Aorta (tissue), 5 donors: ENCODE data around the gene TP53RK. TPM values are rescaled to one million over a fixed set of nuclear protein-coding genes. Genes with fewer than 3 reads are reported as not detected.

Experiments
- ATAC-seq: fragments of 200-7000 bp; cut with Tn5 transposase; one replicate; pipeline ENCODE4 v1.9.1; 2022; ENCODE audit warnings: moderate library complexity; ENCODE audit not compliant: low FRiP score
- DNase-seq, 2 donors: peaks; one replicate each; pipeline ENCODE4 v3.0.0-alpha.2; 2020
- H3K27ac ChIP-seq, 2 donors: one replicate each; pipeline ENCODE4 v1.5.1; 2013; ENCODE audit warnings: low read length in 2 of 2, mild to moderate bottlenecking in 2 of 2, moderate library complexity in 2 of 2, control low read depth in 1 of 2, inconsistent platforms in 1 of 2, low read depth in 1 of 2
- H3K27me3 ChIP-seq, 2 donors: one replicate each; pipeline ENCODE4 v1.6.1; 2013; ENCODE audit warnings: control low read depth in 1 of 2, low read length in 1 of 2, mild to moderate bottlenecking in 1 of 2, moderate library complexity in 1 of 2; ENCODE audit not compliant: insufficient read depth in 2 of 2, control insufficient read depth in 1 of 2
- H3K36me3 ChIP-seq, 2 donors: one replicate each; pipeline ENCODE4 v1.6.1; 2013; ENCODE audit warnings: control low read depth in 1 of 2, low read length in 1 of 2, mild to moderate bottlenecking in 1 of 2; ENCODE audit not compliant: insufficient read depth in 2 of 2, control insufficient read depth in 1 of 2
- H3K4me1 ChIP-seq, 2 donors: one replicate each; pipeline ENCODE4 v1.6.1; 2013; ENCODE audit warnings: low read length in 2 of 2, control low read depth in 1 of 2, mild to moderate bottlenecking in 1 of 2, moderate library complexity in 1 of 2; ENCODE audit not compliant: insufficient read depth in 2 of 2, control insufficient read depth in 1 of 2
- H3K4me3 ChIP-seq, 2 donors: one replicate each; pipeline ENCODE4 v1.5.1; 2013; ENCODE audit warnings: low read length in 2 of 2, control low read depth in 1 of 2, mild to moderate bottlenecking in 1 of 2
- H3K9me3 ChIP-seq: one replicate; pipeline ENCODE4 v1.6.1; 2013; ENCODE audit warnings: mild to moderate bottlenecking, low read length; ENCODE audit not compliant: control insufficient read depth
- WGBS, 2 donors: extraction: QIAGEN DNeasy Blood & Tissue Kit; methylation state at CpG; one replicate each; pipeline ENCODE4 v1.1.7; 2013; 5-methylcytosine and 5-hydroxymethylcytosine counted together
- intact Hi-C, 2 donors: fragments of 100-400 bp; cut with DNase I; formaldehyde crosslinking; loops; one replicate each; pipeline versions ENCODE4 v1.14.2 to v1.15.0; 2022
- polyA plus RNA-seq, 2 donors: library from polyadenylated mRNA; stranded (reverse); fragments of 200-250 nt; gene quantifications; one replicate each; pipeline ENCODE4 v1.2.3, GENCODE V29; 2013
- total RNA-seq, 2 donors: library from RNA; stranded (reverse); fragmentation: NEBNext Ultra II Directional; extraction: Animal tissue kit (Norgen Biotek cat#: 25700); gene quantifications; one replicate each; pipeline ENCODE4 v1.2.1, GENCODE V29; 2021
- donor health status: healthy with polysubstance abuse.
- donor health status: Bipolar disorder and iron deficiency.
- donor health status: DM: no; HTN: no; CAD: no.
- donor health status: DM: no; HTN: no; CAD: no.
- donor health status: DM: yes; HTN: yes; CAD: no.

The TP53RK gene
- total and polyA plus RNA-seq, 4 donors, result 9.3 to 10.4 (median 9.4) TPM

DNA sequence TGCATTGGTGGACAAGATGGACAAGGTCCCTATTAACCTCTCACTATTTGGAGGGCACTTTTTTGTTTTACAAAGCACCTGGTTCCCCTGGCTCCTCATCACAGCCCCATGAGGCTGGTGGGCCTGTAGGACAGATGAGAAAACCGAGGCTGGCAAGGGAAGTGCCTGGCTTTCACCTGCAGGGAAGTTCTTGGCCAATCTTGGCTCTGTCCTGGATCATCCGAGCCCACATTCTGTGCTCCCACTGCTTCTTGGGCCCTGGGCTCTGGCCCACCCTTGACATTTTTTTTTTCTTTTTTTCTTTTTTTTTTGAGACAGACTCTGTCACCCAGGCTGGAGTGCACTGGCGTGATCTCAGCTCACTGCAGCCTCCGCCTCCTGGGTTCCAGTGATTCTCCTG, 52.7 kb downstream of the TP53RK start:
- ATAC-seq (no peak), DNase-seq (no peak)
- no peak overlapping the region for H3K4me3 ChIP-seq
- intact Hi-C loops, result no loop called here
- H3K9me3 ChIP-seq, result no peaks in the 10 kb centered on the region
- no peak overlapping the region for H3K27ac ChIP-seq
- H3K4me1 ChIP-seq, result no peaks in the 10 kb centered on the region
- no peaks in the 10 kb centered on the region for H3K36me3 ChIP-seq
- no peaks in the 10 kb centered on the region for H3K27me3 ChIP-seq
- WGBS, 2 donors, result 91 to 93% methylated on average over 4 of the region's 4 CpGs

DNA sequence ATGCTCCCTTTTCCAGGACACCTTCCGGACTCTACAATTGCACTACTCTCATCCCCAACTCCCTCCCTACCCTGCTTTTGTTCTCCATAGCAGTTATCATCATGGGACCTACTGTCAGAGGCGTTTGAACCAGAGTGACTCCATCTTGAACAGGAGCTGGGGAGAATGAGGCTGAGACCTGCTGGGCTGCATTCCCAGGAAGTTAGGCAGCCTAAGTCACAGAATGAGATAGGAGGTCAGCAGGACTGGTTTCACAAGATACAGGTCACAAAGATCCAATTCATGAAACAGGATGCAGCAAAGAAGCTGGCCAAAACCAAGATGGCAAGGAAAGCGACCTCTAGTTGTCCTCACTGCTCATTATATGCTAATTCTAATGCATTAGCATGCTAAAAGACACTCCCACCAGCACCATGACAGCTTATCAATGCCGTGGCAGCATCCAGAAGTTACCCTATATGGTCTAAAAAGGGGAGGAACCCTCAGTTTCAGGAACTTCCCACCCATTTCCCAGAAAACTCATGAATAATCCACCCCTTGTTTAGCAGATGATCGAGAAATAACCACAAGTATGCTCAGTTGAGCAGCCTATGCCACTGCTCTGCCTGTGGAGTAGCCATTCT, 53.6 kb downstream of the TP53RK start:
- no peaks in the 10 kb centered on the region for H3K36me3 ChIP-seq
- H3K4me3 ChIP-seq, result no peak overlapping the region
- 90 to 94% methylated on average over 5 of the region's 5 CpGs for WGBS, 2 donors
- no peak for ATAC-seq
- no peaks in the 10 kb centered on the region for H3K4me1 ChIP-seq
- no peaks in the 10 kb centered on the region for H3K9me3 ChIP-seq
- intact Hi-C loops, result no loop called here
- DNase-seq, result no peak
- H3K27me3 ChIP-seq, result no peaks in the 10 kb centered on the region
- no peak overlapping the region for H3K27ac ChIP-seq

DNA sequence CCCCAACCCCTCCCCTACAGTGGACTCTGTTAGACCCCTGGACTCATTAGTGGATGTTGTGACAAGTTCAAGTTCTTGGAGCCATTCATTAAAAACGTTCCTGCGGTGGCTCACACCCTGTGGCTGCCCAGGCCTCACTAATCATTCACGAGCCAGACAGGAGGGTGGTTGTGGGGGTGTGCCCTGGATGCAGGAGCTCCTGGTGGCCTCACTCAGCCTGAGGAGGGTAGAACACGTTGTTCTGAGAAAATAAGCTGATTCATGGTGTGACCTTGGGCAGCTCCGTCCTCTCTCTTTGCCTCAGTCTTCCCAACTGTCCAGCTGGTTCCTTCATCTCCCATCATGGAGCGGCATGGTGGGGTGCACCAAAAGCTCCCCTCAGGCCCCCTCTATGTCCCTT, 54.7 kb downstream of the TP53RK start:
- intact Hi-C loops, result no loop called here
- Histone ChIP-seq H3K4me3 (no peak overlapping the region), H3K27me3 (no peaks in the 10 kb centered on the region), H3K27ac (no peak overlapping the region), H3K4me1 (no peaks in the 10 kb centered on the region), H3K9me3 (peaks cover 2% of the 10 kb centered on the region), H3K36me3 (no peaks in the 10 kb centered on the region)
- DNase-seq (no peak), ATAC-seq (no peak)
- WGBS, 2 donors, result 68 to 70% methylated on average over 6 of the region's 6 CpGs

Other genes starting within 250 kb of the TP53RK start
- 1 to 10 TPM; 1.6 to 3.9 TPM for gene ZNF334, start 175.9 kb downstream of the TP53RK start, total RNA-seq
- under 1 TPM; 0.38 to 0.92 TPM for gene ZNF334, start 175.9 kb downstream of the TP53RK start, polyA plus RNA-seq
- gene OCSTAMP, start 138.8 kb downstream of the TP53RK start, total RNA-seq, result not detected
- gene OCSTAMP, start 138.8 kb downstream of the TP53RK start, polyA plus RNA-seq, result not detected
- gene SLC13A3, start 38.0 kb downstream of the TP53RK start, total RNA-seq, result 1 to 10 TPM; 3.7 to 5.1 TPM
- 1 to 10 TPM in 1 of 2 donors, not detected in 1; 1.8 TPM for gene SLC13A3, start 38.0 kb downstream of the TP53RK start, polyA plus RNA-seq
- gene SLC2A10, start 20.2 kb upstream of the TP53RK start, total RNA-seq, result 10 to 100 TPM; 13.9 to 25.6 TPM
- gene SLC2A10, start 20.2 kb upstream of the TP53RK start, polyA plus RNA-seq, result 1 to 10 TPM; 3.5 to 9.7 TPM
- gene EYA2, start 205.4 kb upstream of the TP53RK start, total RNA-seq, result 10 to 100 TPM; 10.7 to 10.9 TPM
- 1 to 10 TPM; 1.2 to 2.8 TPM for gene EYA2, start 205.4 kb upstream of the TP53RK start, polyA plus RNA-seq